Measurements from ENCODE around the gene MMP24.

The MMP24 gene

DNA sequence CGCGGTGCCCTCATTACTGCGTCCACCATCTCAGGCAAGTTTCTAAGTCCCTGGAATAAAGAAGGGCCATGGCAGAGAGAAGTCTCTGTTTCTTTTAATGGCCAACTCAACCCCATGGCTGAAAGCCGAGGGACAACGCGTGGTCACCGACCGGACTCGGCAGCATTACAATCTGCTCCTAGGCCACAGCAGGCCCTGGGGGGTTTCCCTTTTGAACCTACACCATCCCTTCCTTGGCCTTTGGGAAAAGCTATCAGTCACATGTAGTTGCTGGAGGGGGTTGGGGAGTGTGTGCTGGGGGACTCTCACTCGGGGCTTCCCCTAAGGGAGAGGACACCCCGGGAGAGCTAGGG is 76.9 kb downstream of the MMP24 start:
- no peak for DNase-seq (ENCODE audit: low read depth, low spot score)
- in situ Hi-C loops (cut with HindIII; ENCODE audit: low sequenced_read_pairs): loop anchor here (25.0 kb wide), 1 partner anchor 134 kb away; the partner anchor contains the start of gene GDF5
- TF ChIP-seq, protein P1, sequence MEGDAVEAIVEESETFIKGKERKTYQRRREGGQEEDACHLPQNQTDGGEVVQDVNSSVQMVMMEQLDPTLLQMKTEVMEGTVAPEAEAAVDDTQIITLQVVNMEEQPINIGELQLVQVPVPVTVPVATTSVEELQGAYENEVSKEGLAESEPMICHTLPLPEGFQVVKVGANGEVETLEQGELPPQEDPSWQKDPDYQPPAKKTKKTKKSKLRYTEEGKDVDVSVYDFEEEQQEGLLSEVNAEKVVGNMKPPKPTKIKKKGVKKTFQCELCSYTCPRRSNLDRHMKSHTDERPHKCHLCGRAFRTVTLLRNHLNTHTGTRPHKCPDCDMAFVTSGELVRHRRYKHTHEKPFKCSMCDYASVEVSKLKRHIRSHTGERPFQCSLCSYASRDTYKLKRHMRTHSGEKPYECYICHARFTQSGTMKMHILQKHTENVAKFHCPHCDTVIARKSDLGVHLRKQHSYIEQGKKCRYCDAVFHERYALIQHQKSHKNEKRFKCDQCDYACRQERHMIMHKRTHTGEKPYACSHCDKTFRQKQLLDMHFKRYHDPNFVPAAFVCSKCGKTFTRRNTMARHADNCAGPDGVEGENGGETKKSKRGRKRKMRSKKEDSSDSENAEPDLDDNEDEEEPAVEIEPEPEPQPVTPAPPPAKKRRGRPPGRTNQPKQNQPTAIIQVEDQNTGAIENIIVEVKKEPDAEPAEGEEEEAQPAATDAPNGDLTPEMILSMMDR (IDR thresholded peaks at IDR 0.05; ENCODE audit: low read depth, low read length): no peak
- H3K4me3 ChIP-seq (ENCODE audit: low read depth, low read length): no peak overlapping the region

DNA sequence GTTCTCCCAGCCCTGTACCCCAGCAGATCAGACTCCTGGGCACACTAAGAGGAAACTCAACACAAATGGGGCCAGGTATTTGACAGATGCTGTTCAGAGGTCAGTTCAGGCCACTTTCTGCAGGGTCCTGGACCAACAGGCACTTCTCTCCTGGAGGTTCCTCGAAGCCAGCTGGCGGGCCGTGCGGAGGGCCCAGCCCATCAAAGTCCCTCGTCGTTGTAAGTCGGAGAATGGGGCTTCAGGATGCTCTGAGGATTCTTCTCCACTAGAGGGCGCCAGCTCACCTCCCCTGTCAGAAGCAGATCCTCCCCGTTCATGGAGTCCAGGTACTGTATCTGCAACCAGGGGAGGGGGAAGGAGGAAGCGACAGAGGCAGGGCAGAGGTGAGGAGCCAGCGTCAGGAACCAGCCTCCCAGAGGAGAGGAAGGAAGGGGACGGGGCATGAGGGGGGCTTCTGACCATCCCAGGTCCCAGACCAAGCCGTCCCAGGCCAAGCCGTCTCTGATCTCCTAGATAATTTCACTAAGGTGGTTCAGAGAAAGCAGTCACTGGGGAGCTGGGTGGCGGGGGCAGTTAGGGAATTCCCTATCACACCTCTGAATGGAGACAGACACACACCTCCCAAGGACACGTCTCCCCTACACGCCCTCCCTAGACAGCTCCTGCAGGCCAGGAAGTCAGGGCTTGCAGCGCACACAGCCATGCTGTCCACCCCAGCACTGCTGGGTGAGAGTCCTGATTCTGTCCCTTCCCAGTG is 77.4 kb downstream of the MMP24 start:
- no peak overlapping the region for H3K4me3 ChIP-seq (ENCODE audit: low read depth, low read length)
- in situ Hi-C loops (cut with HindIII; ENCODE audit: low sequenced_read_pairs): loop anchor here (25.0 kb wide), 1 partner anchor 133 kb away; the partner anchor contains the start of gene GDF5
- DNase-seq (ENCODE audit: low read depth, low spot score): peak; percentile 92

DNA sequence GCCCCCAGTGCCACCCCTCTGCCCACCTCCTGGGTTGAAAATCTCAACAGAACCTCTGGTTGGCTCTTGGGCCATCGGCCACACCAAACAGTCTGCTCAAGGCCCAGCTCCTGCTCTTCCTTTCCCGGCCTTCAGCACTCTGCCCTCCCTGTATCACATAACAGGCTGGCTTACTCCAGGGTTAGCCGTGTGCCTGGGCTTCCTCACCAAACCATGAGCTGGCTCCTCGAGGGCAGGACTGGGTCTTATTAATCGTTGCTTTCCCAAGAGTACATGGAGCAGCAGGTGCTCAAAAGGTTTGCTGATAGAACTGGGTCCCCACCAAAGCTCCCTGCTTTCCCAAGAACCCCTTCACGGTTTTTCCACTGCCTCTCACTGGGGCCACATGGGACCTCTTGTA is 78.5 kb downstream of the MMP24 start:
- in situ Hi-C loops (cut with HindIII; ENCODE audit: low sequenced_read_pairs): loop anchor here (25.0 kb wide), 1 partner anchor 132 kb away; the partner anchor contains the start of gene GDF5
- H3K4me3 ChIP-seq (ENCODE audit: low read depth, low read length): no peak overlapping the region
- TF ChIP-seq, protein P1 (IDR thresholded peaks at IDR 0.05; ENCODE audit: low read depth, low read length): no peak
- DNase-seq (ENCODE audit: low read depth, low spot score): no peak

More for the DNA sequence above, 77.4 kb downstream of the MMP24 start:
- TF ChIP-seq, protein P1 (IDR thresholded peaks at IDR 0.05; ENCODE audit: low read depth, low read length): peak; percentile 91

DNA sequence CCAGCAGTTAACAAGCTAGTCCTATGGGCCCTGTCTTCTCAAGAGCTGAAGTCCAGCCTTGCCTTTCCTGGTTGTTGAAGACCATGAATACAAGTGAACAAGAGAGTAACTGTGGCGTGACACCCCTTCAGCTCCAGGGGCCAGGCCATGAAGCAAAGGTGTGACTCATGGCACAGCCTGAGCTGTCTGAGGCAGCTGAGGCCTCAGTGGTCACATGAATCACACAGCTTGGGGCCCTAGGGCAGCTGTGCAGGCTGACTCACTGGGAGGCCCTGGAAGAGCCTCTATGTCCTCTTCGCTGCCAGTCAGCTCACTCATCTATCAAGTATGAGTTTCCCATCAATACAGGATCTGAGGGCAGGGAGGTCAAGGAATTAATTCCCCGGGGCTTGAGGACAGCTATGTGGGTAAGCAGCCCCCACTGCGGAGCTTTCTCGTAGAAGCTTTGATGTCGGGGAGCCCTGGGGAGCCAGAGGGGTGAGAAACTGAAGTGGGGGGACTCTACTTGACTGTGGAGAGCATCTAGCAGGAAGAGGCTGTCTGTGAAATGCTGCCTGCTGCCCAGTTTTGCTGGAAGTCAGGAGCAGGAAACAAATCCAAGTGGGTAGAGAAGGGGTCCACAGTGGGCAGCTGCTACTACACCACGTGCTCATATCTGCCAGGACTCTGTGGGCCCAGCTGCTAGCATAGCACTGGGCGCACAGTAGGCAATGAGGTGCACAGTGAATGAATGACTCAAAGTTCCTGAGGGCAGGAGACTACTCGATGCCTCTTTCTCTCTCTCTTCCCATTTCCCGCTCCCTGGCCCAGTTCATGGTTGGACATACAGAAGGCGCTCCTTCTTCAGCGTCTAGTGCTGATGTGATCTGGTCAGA is 79.4 kb downstream of the MMP24 start:
- no peak overlapping the region for H3K4me3 ChIP-seq (ENCODE audit: low read depth, low read length)
- in situ Hi-C loops (cut with HindIII; ENCODE audit: low sequenced_read_pairs): loop anchor here (25.0 kb wide), 1 partner anchor 131 kb away; the partner anchor contains the start of gene GDF5
- DNase-seq (ENCODE audit: low read depth, low spot score): peak; percentile 100
- TF ChIP-seq, protein P1 (IDR thresholded peaks at IDR 0.05; ENCODE audit: low read depth, low read length): no peak

DNA sequence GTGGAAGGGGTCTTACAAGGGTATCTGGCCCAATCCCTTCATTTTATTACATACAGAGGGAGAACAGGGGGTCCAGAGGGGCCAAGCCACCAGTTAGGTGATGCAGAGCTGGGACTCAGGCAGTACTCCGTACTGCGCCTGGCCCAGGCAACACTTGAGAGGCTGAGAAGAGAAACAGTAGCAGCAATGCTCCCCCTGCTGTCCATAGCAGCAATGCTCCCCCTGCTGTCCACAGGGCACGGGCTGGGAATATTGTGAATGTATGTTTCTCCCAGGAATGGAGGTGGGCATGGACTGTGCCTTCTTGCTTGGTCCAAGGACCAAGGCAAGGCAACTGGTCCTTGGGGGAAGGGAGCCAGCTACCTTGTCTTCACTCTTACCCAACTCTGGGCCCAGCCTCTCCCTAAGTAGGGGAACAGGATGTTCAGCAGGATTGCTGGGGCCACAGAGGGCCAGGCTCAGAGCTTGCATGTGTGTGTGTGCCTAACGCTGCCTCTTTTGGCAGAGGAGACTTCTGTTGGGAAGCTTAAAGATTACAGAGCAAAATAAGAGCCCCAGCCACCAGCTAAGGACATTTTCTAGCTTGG is 80.5 kb downstream of the MMP24 start:
- in situ Hi-C loops (cut with HindIII; ENCODE audit: low sequenced_read_pairs): loop anchor here (25.0 kb wide), 1 partner anchor 130 kb away; the partner anchor contains the start of gene GDF5
- peak; percentile 76 for DNase-seq (ENCODE audit: low read depth, low spot score)
- H3K4me3 ChIP-seq (ENCODE audit: low read depth, low read length): no peak overlapping the region
- TF ChIP-seq, protein P1 (IDR thresholded peaks at IDR 0.05; ENCODE audit: low read depth, low read length): peak; percentile 90

All from astrocyte of the spinal cord (primary cell).